ENCODE measurements around the gene LRP6.

LRP6 gene

GRCh38 chr12:12272869-12273268, 6.0 kb upstream of the LRP6 start:
- Histone ChIP-seq H2BK120ac (ENCODE audit: insufficient read depth, low read length, poor library complexity) (peak overlapping the region; percentile 72), H2AK5ac (ENCODE audit: low read length) (no peak overlapping the region), H4K8ac (ENCODE audit: low read depth, low read length) (no peak overlapping the region), H3K14ac (ENCODE audit: low read length) (peak overlapping the region; percentile 30), H3K23ac (ENCODE audit: low read length) (no peak overlapping the region), H3K9ac (ENCODE audit: low read length) (no peak overlapping the region), H3K79me2 (ENCODE audit: control insufficient read depth, insufficient read depth, low read length, poor library complexity) (no peaks in the 10 kb centered on the region), H2BK12ac (ENCODE audit: low read length) (peak overlapping the region; percentile 76), H2BK5ac (ENCODE audit: low read depth, low read length, poor library complexity) (no peak overlapping the region), H3K4me2 (ENCODE audit: low read length) (no peak overlapping the region), H3K79me1 (ENCODE audit: low read length) (no peaks in the 10 kb centered on the region), H3K9me3 (ENCODE audit: insufficient read depth, low read depth, low read length) (no peaks in the 10 kb centered on the region), H4K91ac (ENCODE audit: low read depth, low read length) (no peak overlapping the region), H3K27ac (ENCODE audit: low read depth, low read length) (no peak overlapping the region), H3K18ac (ENCODE audit: low read length) (no peak overlapping the region), H2AFZ (ENCODE audit: insufficient read depth, low read length, poor library complexity) (no peak overlapping the region), H3K27me3 (ENCODE audit: insufficient read depth, low read length) (no peaks in the 10 kb centered on the region), H3K36me3 (ENCODE audit: control insufficient read depth in 1 of 2, insufficient read depth in 2 of 2, low read length in 2 of 2) (no peaks in the 10 kb centered on the region), H3K4me3 (ENCODE audit: low read depth, low read length) (no peak overlapping the region), H3K4me1 (ENCODE audit: control insufficient read depth in 1 of 2, insufficient read depth in 2 of 2, low read length in 2 of 2) (peaks cover 0 to 6% of the 10 kb centered on the region in 2 experiments), H3K4ac (ENCODE audit: low read depth, low read length) (no peak overlapping the region), H4K12ac (ENCODE audit: low read depth, low read length) (no peak overlapping the region)
- DNase-seq, result no peak

GRCh38 chr12:12270226-12270625, 3.4 kb upstream of the LRP6 start:
- DNase-seq, result no peak
- peaks cover 0 to 10% of the 10 kb centered on the region in 2 experiments for H3K4me1 ChIP-seq (ENCODE audit: control insufficient read depth in 1 of 2, insufficient read depth in 2 of 2, low read length in 2 of 2)
- H3K9ac ChIP-seq (ENCODE audit: low read length), result no peak overlapping the region
- no peak overlapping the region for H2BK120ac ChIP-seq (ENCODE audit: insufficient read depth, low read length, poor library complexity)
- H3K18ac ChIP-seq (ENCODE audit: low read length), result no peak overlapping the region
- no peak overlapping the region for H2BK12ac ChIP-seq (ENCODE audit: low read length)
- no peak overlapping the region for H4K8ac ChIP-seq (ENCODE audit: low read depth, low read length)
- peaks cover 11% of the 10 kb centered on the region for H3K79me1 ChIP-seq (ENCODE audit: low read length)
- H3K79me2 ChIP-seq (ENCODE audit: control insufficient read depth, insufficient read depth, low read length, poor library complexity), result peaks cover 11% of the 10 kb centered on the region
- no peak overlapping the region for H3K4ac ChIP-seq (ENCODE audit: low read depth, low read length)
- no peak overlapping the region for H3K27ac ChIP-seq (ENCODE audit: low read depth, low read length)
- no peak overlapping the region for H3K14ac ChIP-seq (ENCODE audit: low read length)
- no CpG with 5 or more reads among the region's 6 CpGs for WGBS (ENCODE audit: extremely low coverage, insufficient coverage, insufficient read length)
- no peak overlapping the region for H4K91ac ChIP-seq (ENCODE audit: low read depth, low read length)
- no peak overlapping the region for H3K4me3 ChIP-seq (ENCODE audit: low read depth, low read length)
- no peak overlapping the region for H3K23ac ChIP-seq (ENCODE audit: low read length)
- H2AFZ ChIP-seq (ENCODE audit: insufficient read depth, low read length, poor library complexity), result no peak overlapping the region
- H2AK5ac ChIP-seq (ENCODE audit: low read length), result no peak overlapping the region
- H4K12ac ChIP-seq (ENCODE audit: low read depth, low read length), result no peak overlapping the region
- no peaks in the 10 kb centered on the region for H3K9me3 ChIP-seq (ENCODE audit: insufficient read depth, low read depth, low read length)
- H3K36me3 ChIP-seq (ENCODE audit: control insufficient read depth in 1 of 2, insufficient read depth in 2 of 2, low read length in 2 of 2), result no peaks in the 10 kb centered on the region
- H3K27me3 ChIP-seq (ENCODE audit: insufficient read depth, low read length), result no peaks in the 10 kb centered on the region
- H3K4me2 ChIP-seq (ENCODE audit: low read length), result no peak overlapping the region
- no peak overlapping the region for H2BK5ac ChIP-seq (ENCODE audit: low read depth, low read length, poor library complexity)

GRCh38 chr12:12267742-12268200, 927 bp upstream of the LRP6 start:
- WGBS (ENCODE audit: extremely low coverage, insufficient coverage, insufficient read length), result no CpG with 5 or more reads among the region's 6 CpGs
- Histone ChIP-seq H3K79me1 (ENCODE audit: low read length) (peaks cover 11% of the 10 kb centered on the region), H3K4me2 (ENCODE audit: low read length) (peak overlapping the region; percentile 89), H3K9me3 (ENCODE audit: insufficient read depth, low read depth, low read length) (no peaks in the 10 kb centered on the region), H2BK5ac (ENCODE audit: low read depth, low read length, poor library complexity) (no peak overlapping the region), H4K91ac (ENCODE audit: low read depth, low read length) (no peak overlapping the region), H2BK12ac (ENCODE audit: low read length) (no peak overlapping the region), H3K4me3 (ENCODE audit: low read depth, low read length) (no peak overlapping the region), H3K27ac (ENCODE audit: low read depth, low read length) (no peak overlapping the region), H3K4me1 (ENCODE audit: control insufficient read depth in 1 of 2, insufficient read depth in 2 of 2, low read length in 2 of 2) (peaks cover 0 to 4% of the 10 kb centered on the region in 2 experiments), H3K18ac (ENCODE audit: low read length) (no peak overlapping the region), H3K9ac (ENCODE audit: low read length) (no peak overlapping the region), H4K12ac (ENCODE audit: low read depth, low read length) (no peak overlapping the region), H4K8ac (ENCODE audit: low read depth, low read length) (peak overlapping the region; percentile 0), H3K14ac (ENCODE audit: low read length) (no peak overlapping the region), H2AFZ (ENCODE audit: insufficient read depth, low read length, poor library complexity) (no peak overlapping the region), H3K36me3 (ENCODE audit: control insufficient read depth in 1 of 2, insufficient read depth in 2 of 2, low read length in 2 of 2) (peaks cover 0 to 3% of the 10 kb centered on the region in 2 experiments), H2AK5ac (ENCODE audit: low read length) (no peak overlapping the region), H3K27me3 (ENCODE audit: insufficient read depth, low read length) (no peaks in the 10 kb centered on the region), H2BK120ac (ENCODE audit: insufficient read depth, low read length, poor library complexity) (no peak overlapping the region), H3K4ac (ENCODE audit: low read depth, low read length) (no peak overlapping the region), H3K79me2 (ENCODE audit: control insufficient read depth, insufficient read depth, low read length, poor library complexity) (peaks cover 16% of the 10 kb centered on the region), H3K23ac (ENCODE audit: low read length) (no peak overlapping the region)
- DNase-seq, result no peak

- H3K4me2 ChIP-seq (ENCODE audit: low read length), result peak overlapping the region; percentile 89
- H3K36me3 ChIP-seq (ENCODE audit: control insufficient read depth in 1 of 2, insufficient read depth in 2 of 2, low read length in 2 of 2), result peaks cover 0 to 3% of the 10 kb centered on the region in 2 experiments
- peak overlapping the region; percentile 94 for H3K4me3 ChIP-seq (ENCODE audit: low read depth, low read length)
- peaks cover 0 to 4% of the 10 kb centered on the region in 2 experiments for H3K4me1 ChIP-seq (ENCODE audit: control insufficient read depth in 1 of 2, insufficient read depth in 2 of 2, low read length in 2 of 2)
- H3K27me3 ChIP-seq (ENCODE audit: insufficient read depth, low read length), result no peaks in the 10 kb centered on the region
- peak overlapping the region; percentile 90 for H3K4ac ChIP-seq (ENCODE audit: low read depth, low read length)
- H2BK5ac ChIP-seq (ENCODE audit: low read depth, low read length, poor library complexity), result peak overlapping the region; percentile 99
- no peaks in the 10 kb centered on the region for H3K9me3 ChIP-seq (ENCODE audit: insufficient read depth, low read depth, low read length)
- H3K79me1 ChIP-seq (ENCODE audit: low read length), result peaks cover 11% of the 10 kb centered on the region
- H3K18ac ChIP-seq (ENCODE audit: low read length), result peak overlapping the region; percentile 91
- WGBS (ENCODE audit: extremely low coverage, insufficient coverage, insufficient read length), result no CpG with 5 or more reads among the region's 27 CpGs
- no peak overlapping the region for H2BK12ac ChIP-seq (ENCODE audit: low read length)
- H4K8ac ChIP-seq (ENCODE audit: low read depth, low read length), result peak overlapping the region; percentile 93
- peak overlapping the region; percentile 90 for H3K14ac ChIP-seq (ENCODE audit: low read length)
- peak overlapping the region; percentile 89 for H2AFZ ChIP-seq (ENCODE audit: insufficient read depth, low read length, poor library complexity)
- no peak overlapping the region for H3K23ac ChIP-seq (ENCODE audit: low read length)
- peak overlapping the region; percentile 99 for H3K27ac ChIP-seq (ENCODE audit: low read depth, low read length)
- peak overlapping the region; percentile 99 for H4K91ac ChIP-seq (ENCODE audit: low read depth, low read length)
- H2AK5ac ChIP-seq (ENCODE audit: low read length), result peak overlapping the region; percentile 36
- H4K12ac ChIP-seq (ENCODE audit: low read depth, low read length), result peak overlapping the region; percentile 91
- H2BK120ac ChIP-seq (ENCODE audit: insufficient read depth, low read length, poor library complexity), result peak overlapping the region; percentile 65
- H3K79me2 ChIP-seq (ENCODE audit: control insufficient read depth, insufficient read depth, low read length, poor library complexity), result peaks cover 16% of the 10 kb centered on the region
- DNase-seq, result no peak
- peak overlapping the region; percentile 90 for H3K9ac ChIP-seq (ENCODE audit: low read length)
These were observed 413 bp downstream of the LRP6 start for GRCh38 chr12:12266389-12266872.
